Panc1 (cell line): Measurements from ENCODE around the gene BTBD2. TPM values are rescaled to one million over a fixed set of nuclear protein-coding genes. Genes with fewer than 3 reads are reported as not detected.
A peak's percentile ranks its signal among the peaks of the same experiment; 100 is the strongest.

Experiments used
- ATAC-seq: fragments of 200-7000 bp; cut with Tn5 transposase; 2 replicates; pipeline ENCODE4 v1.9.1; 2020; ENCODE audit warnings: mild to moderate bottlenecking, moderate library complexity
- BruUV-seq: library from RNA; stranded (reverse); fragments of 400-500 nt; replicated peaks from 2 replicates; lab custom pipeline; 2021; lab: Mats Ljungman, UMichigan
- CTCF ChIA-PET: fragments of 300-600 bp; sonication (Branson Sonifier 250); formaldehyde crosslinking; loops from one replicate; lab custom pipeline; 2022; ENCODE audit warnings: antibody characterized with exemption; lab: Charles Lee
- POLR2A ChIA-PET: fragments of 300-600 bp; sonication (Branson Sonifier 250); formaldehyde crosslinking; loops from one replicate; lab custom pipeline; 2022; ENCODE audit warnings: antibody characterized with exemption; lab: Charles Lee
- DNase-seq: peaks from one replicate; pipeline ENCODE4 v3.0.0-alpha.2; 2010; ENCODE audit warnings: low read depth, low spot score
- H3K27ac ChIP-seq: 2 replicates; pipeline ENCODE4 v1.5.1; 2011; ENCODE audit warnings: mild to moderate bottlenecking, low read length, inconsistent platforms
- H3K27me3 ChIP-seq: fragments of 200-500 bp; sonication (Bioruptor generic); 2 replicates; pipeline ENCODE4 v1.6.0; 2014; ENCODE audit warnings: low read length, inconsistent platforms; ENCODE audit not compliant: control insufficient read depth, insufficient read depth
- H3K36me3 ChIP-seq: fragments of 200-500 bp; sonication (Bioruptor generic); 2 replicates; pipeline ENCODE4 v1.5.1; 2014; ENCODE audit warnings: inconsistent platforms, mild to moderate bottlenecking, low read length, moderate library complexity; ENCODE audit not compliant: control insufficient read depth, insufficient read depth
- H3K4me1 ChIP-seq: 2 replicates; pipeline ENCODE4 v1.5.1; 2011; ENCODE audit warnings: inconsistent platforms, mild to moderate bottlenecking, low read length, moderate library complexity; ENCODE audit not compliant: control insufficient read depth, insufficient read depth
- H3K4me3 ChIP-seq, 2 experiments: 2 replicates each; pipeline ENCODE4 v1.5.1; 2011 to 2012; ENCODE audit warnings: low read depth in 2 of 2, low read length in 2 of 2, mild to moderate bottlenecking in 2 of 2, inconsistent platforms in 1 of 2, moderate library complexity in 1 of 2
- H3K9me3 ChIP-seq: fragments of 200-500 bp; sonication (Bioruptor generic); 2 replicates; pipeline ENCODE4 v1.5.1; 2014; ENCODE audit warnings: low read depth, mild to moderate bottlenecking, inconsistent platforms, low read length, moderate library complexity; ENCODE audit not compliant: control insufficient read depth, insufficient read depth
- CTCF ChIP-seq: fragments of 450-650 bp; IDR thresholded peaks from 2 replicates; pipeline ENCODE4 v1.5.1; 2017; ENCODE audit warnings: mild to moderate bottlenecking
- POLR2AphosphoS5 ChIP-seq: IDR thresholded peaks from 2 replicates; pipeline ENCODE4 v1.6.1; 2012; ENCODE audit warnings: mild to moderate bottlenecking, low read depth, low read length, moderate library complexity
- REST ChIP-seq, 2 experiments: IDR thresholded peaks; 2 replicates each; pipeline ENCODE4 v1.6.1; 2011 to 2012; ENCODE audit warnings: low read depth in 2 of 2, control low read depth in 1 of 2, low read length in 1 of 2, mild to moderate bottlenecking in 1 of 2, moderate library complexity in 1 of 2; ENCODE audit not compliant: insufficient read depth in 1 of 2
- SIN3A ChIP-seq: IDR thresholded peaks from 2 replicates; pipeline ENCODE4 v1.6.1; 2012; ENCODE audit warnings: low read depth, mild to moderate bottlenecking, low read length, moderate library complexity, borderline replicate concordance; ENCODE audit not compliant: insufficient read depth
- TCF7L2 ChIP-seq: IDR thresholded peaks from 2 replicates; pipeline ENCODE4 v1.6.1; 2011; ENCODE audit warnings: mild to moderate bottlenecking, low read depth, low read length, inconsistent platforms
- in situ Hi-C: cut with HindIII; loops from 2 replicates; pipeline ENCODE4 v1.10.0; 2016; ENCODE audit warnings: low sequenced_read_pairs, low pct_unique_long_range_greater_than_20kb
- intact Hi-C: fragments of 100-400 bp; cut with micrococcal nuclease; formaldehyde crosslinking; loops from one replicate; pipeline ENCODE4 v1.10.0; 2022; ENCODE audit not compliant: unreplicated experiment
- total RNA-seq: library from RNA; stranded (reverse); gene quantifications from one replicate; pipeline ENCODE4 v1.2.1, GENCODE V29; 2021; ENCODE audit not compliant: unreplicated experiment

BTBD2 gene
- total RNA-seq, 1 experiment from 2014 or later, result 59.6 TPM

- DNase-seq (no peak), ATAC-seq (no peak)
- H3K36me3 ChIP-seq, result peaks cover 6% of the 10 kb centered on the region; the same call in 1 of the 2 replicates
- ChIA-PET CTCF (no interaction called here), POLR2A (interaction anchor here (0.5 kb wide), 1 partner anchor 222 kb away, joined by 9 read pairs; no protein-coding TSS in a partner anchor)
- H3K4me3 ChIP-seq, result no peak overlapping the region
- H3K27me3 ChIP-seq, result no peaks in the 10 kb centered on the region
- peak overlapping the region; percentile 41; the same call in 1 of the 2 replicates for H3K27ac ChIP-seq
- no peaks in the 10 kb centered on the region for H3K9me3 ChIP-seq
- no TSS peak for BruUV-seq
- H3K4me1 ChIP-seq, result peaks cover 53% of the 10 kb centered on the region
- in situ Hi-C loops, result no loop called here
- no peak for TF ChIP-seq POLR2AphosphoS5
- no peak for TF ChIP-seq SIN3A
- TF ChIP-seq TCF7L2, result no peak
- no peak for TF ChIP-seq REST (IDR thresholded peaks at IDR 0.05; ENCODE audit: insufficient read depth in 1 of 2, low read depth in 2 of 2, low read length in 1 of 2)
- TF ChIP-seq CTCF, result no peak
- intact Hi-C loops, result no loop called here
These were observed 39.2 kb upstream of the BTBD2 start for GRCh38 chr19:2054763-2055162.

GRCh38 chr19:2053601-2054389 is 38.3 kb upstream of the BTBD2 start:
- Histone ChIP-seq H3K9me3 (no peaks in the 10 kb centered on the region), H3K4me1 (peaks cover 50% of the 10 kb centered on the region), H3K36me3 (peaks cover 6% of the 10 kb centered on the region; the same call in 1 of the 2 replicates), H3K27ac (peak overlapping the region; percentile 77; the same call in 1 of the 2 replicates), H3K27me3 (no peaks in the 10 kb centered on the region), H3K4me3 (no peak overlapping the region)
- in situ Hi-C loops (no loop called here), intact Hi-C loops (no loop called here)
- ATAC-seq (no peak), DNase-seq (no peak)
- no TSS peak for BruUV-seq
- ChIA-PET POLR2A (interaction anchor here (0.5 to 0.6 kb wide), 2 partner anchors 13 to 221 kb away, joined by 5 to 9 read pairs; no protein-coding TSS in a partner anchor), CTCF (interaction anchor here (0.5 kb wide), 1 partner anchor 185 kb away, joined by 8 read pairs; no protein-coding TSS in a partner anchor)
- TF ChIP-seq REST (IDR thresholded peaks at IDR 0.05; ENCODE audit: insufficient read depth in 1 of 2, low read depth in 2 of 2, low read length in 1 of 2) (no peak), CTCF (no peak), TCF7L2 (no peak), SIN3A (no peak), POLR2AphosphoS5 (no peak)
